Cardiac atrium fibroblast (primary cell): ENCODE data around the gene KIF21A. TPM values are rescaled to one million over a fixed set of nuclear protein-coding genes. Genes with fewer than 3 reads are reported as not detected.

Experiments used
- total RNA-seq: library from RNA; depleted of rRNA; stranded (reverse); fragments of >200 nt; gene quantifications from 2 replicates; pipeline ENCODE4 v1.2.3, GENCODE V29; 2015

The KIF21A gene, protein sequence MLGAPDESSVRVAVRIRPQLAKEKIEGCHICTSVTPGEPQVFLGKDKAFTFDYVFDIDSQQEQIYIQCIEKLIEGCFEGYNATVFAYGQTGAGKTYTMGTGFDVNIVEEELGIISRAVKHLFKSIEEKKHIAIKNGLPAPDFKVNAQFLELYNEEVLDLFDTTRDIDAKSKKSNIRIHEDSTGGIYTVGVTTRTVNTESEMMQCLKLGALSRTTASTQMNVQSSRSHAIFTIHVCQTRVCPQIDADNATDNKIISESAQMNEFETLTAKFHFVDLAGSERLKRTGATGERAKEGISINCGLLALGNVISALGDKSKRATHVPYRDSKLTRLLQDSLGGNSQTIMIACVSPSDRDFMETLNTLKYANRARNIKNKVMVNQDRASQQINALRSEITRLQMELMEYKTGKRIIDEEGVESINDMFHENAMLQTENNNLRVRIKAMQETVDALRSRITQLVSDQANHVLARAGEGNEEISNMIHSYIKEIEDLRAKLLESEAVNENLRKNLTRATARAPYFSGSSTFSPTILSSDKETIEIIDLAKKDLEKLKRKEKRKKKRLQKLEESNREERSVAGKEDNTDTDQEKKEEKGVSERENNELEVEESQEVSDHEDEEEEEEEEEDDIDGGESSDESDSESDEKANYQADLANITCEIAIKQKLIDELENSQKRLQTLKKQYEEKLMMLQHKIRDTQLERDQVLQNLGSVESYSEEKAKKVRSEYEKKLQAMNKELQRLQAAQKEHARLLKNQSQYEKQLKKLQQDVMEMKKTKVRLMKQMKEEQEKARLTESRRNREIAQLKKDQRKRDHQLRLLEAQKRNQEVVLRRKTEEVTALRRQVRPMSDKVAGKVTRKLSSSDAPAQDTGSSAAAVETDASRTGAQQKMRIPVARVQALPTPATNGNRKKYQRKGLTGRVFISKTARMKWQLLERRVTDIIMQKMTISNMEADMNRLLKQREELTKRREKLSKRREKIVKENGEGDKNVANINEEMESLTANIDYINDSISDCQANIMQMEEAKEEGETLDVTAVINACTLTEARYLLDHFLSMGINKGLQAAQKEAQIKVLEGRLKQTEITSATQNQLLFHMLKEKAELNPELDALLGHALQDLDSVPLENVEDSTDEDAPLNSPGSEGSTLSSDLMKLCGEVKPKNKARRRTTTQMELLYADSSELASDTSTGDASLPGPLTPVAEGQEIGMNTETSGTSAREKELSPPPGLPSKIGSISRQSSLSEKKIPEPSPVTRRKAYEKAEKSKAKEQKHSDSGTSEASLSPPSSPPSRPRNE (N-terminal part only)
- total RNA-seq: 9.7 and 10.5 TPM in 2 replicates

DNA sequence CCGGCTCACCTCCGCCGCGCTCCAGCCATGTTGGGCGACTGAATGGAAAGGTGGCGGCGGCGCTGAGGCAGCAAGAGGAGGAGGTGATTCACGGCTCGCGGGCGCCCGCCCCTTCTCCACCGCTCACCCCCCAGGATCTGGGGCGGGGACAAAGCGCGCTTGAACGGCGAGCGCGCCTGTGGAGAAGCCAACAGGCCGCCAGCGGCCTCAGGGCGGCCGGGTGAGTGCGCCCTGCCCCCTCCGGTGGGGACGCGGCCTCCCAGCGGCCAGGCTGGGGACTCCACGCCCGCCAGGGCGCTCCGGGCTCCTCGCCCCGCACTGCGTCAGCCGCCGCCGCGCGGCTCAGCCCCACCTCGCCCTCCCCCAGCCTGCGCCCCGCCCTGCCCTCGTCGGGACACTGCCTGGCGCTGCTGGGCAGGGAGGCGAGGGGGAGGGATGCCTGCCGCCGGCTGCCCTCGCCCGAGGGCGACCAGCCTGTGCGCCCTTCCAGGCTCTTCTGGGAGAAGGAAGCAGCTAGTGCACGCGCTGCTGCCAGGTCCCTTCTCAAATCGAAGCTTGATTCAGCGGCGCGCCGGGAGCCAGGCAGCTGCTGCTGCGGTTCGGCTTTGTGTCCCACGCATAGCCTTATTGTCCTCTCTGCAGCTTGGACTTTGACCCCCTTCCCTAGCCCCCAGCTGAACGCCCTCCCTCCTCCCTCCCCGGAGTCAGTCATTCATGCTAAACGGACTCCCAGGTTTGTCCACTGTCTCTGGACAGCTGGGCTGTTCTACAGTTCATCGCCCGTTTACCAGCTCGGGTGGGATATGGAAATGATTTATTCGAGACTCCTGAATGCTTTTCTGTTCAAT is at the start of gene KIF21A:
TSS of gene KIF21A (minus strand) at position 40 of the 848 bp plus-strand sequence. CDS start 150 bp downstream, outside the sequence.

Other genes starting within 250 kb of the KIF21A start
- gene ABCD2, start 176.7 kb upstream of the KIF21A start, total RNA-seq: not detected in 2 replicates